Activated naive CD4-positive, alpha-beta T cell treated with anti-CD3 and anti-CD28 coated beads, Interleukin-2, amount 50 U/mL, for 72 hours (primary cell): Measurements from ENCODE around the gene BTN1A1. TPM values are rescaled to one million over a fixed set of nuclear protein-coding genes. Genes with fewer than 3 reads are reported as not detected.
"Not testable (repeated sequence)": the region's sequence is repeated elsewhere in the genome, so short reads cannot be mapped to it uniquely, and the experiment has no call there.

Experiments
- ATAC-seq, 2 donors: fragments of 150-1000 bp; cut with Tn5 transposase; 2 replicates each; pipeline ENCODE4 v1.10.0; 2021; ENCODE audit warnings: mild to moderate bottlenecking in 2 of 2, moderate library complexity in 2 of 2
- DNase-seq, 2 donors: peaks; one replicate each; pipeline ENCODE4 v3.0.0; 2021 to 2022; ENCODE audit warnings: low spot score in 2 of 2
- H3K27ac Mint-ChIP-seq, 2 donors: one replicate each; pipeline ENCODE4 v1.8.0; 2022; ENCODE audit warnings: mild to moderate bottlenecking in 2 of 2, mixed read lengths in 2 of 2
- H3K36me3 Mint-ChIP-seq, 2 donors: one replicate each; pipeline ENCODE4 v1.8.0; 2022; ENCODE audit warnings: mixed read lengths in 2 of 2
- H3K9me3 Mint-ChIP-seq, 2 donors: one replicate each; pipeline ENCODE4 v1.8.0; 2022; ENCODE audit warnings: mixed read lengths in 2 of 2
- total RNA-seq, 2 donors: library from RNA; stranded (reverse); gene quantifications; one replicate each; pipeline ENCODE4 v1.2.3, GENCODE V29; 2022

BTN1A1 gene
- total RNA-seq, 2 donors from 2014 or later = 0.16 TPM; not detected in 1

- H3K9me3 Mint-ChIP-seq = peaks cover 6 to 8% of the 10 kb centered on the region in 2 donors
- peaks cover 9% of the 10 kb centered on the region in 2 donors for H3K36me3 Mint-ChIP-seq
- no peak for DNase-seq
- no peak for ATAC-seq
- H3K27ac Mint-ChIP-seq = no peak overlapping the region
Measured at GRCh38 chr6:26491604-26492003, 8.5 kb upstream of the BTN1A1 start.

- peak; percentile 37 to 61 for ATAC-seq
- Mint-ChIP-seq H3K27ac (peak overlapping the region in 1 of 2 donors; percentile 63), H3K36me3 (no peaks in the 10 kb centered on the region)
Measured at GRCh38 chr6:26493258-26493657, 6.8 kb upstream of the BTN1A1 start.

GRCh38 chr6:26494117-26494516 lies 6.0 kb upstream of the BTN1A1 start:
- peak overlapping the region; percentile 41 to 63 for H3K27ac Mint-ChIP-seq
- no peak for ATAC-seq

More at GRCh38 chr6:26493258-26493657, 6.8 kb upstream of the BTN1A1 start:
- no peaks in the 10 kb centered on the region for H3K9me3 Mint-ChIP-seq
- no peak for DNase-seq

GRCh38 chr6:26495281-26495680 lies 4.8 kb upstream of the BTN1A1 start:
- Mint-ChIP-seq H3K36me3 (no peaks in the 10 kb centered on the region), H3K9me3 (no peaks in the 10 kb centered on the region), H3K27ac (no peak overlapping the region)
- no peak for ATAC-seq
- DNase-seq = no peak

More at GRCh38 chr6:26494117-26494516, 6.0 kb upstream of the BTN1A1 start:
- Mint-ChIP-seq H3K9me3 (no peaks in the 10 kb centered on the region), H3K36me3 (no peaks in the 10 kb centered on the region)
- no peak for DNase-seq

- no peaks in the 10 kb centered on the region for H3K9me3 Mint-ChIP-seq
- no peak overlapping the region for H3K27ac Mint-ChIP-seq
- H3K36me3 Mint-ChIP-seq = peaks cover 4 to 8% of the 10 kb centered on the region in 2 donors
- DNase-seq = no peak
- ATAC-seq = no peak
Measured at GRCh38 chr6:26497610-26498009, 2.5 kb upstream of the BTN1A1 start.

GRCh38 chr6:26501482-26501986 lies 1.4 kb downstream of the BTN1A1 start:
- DNase-seq (peak in 1 of 2 donors; percentile 37), ATAC-seq (peak; percentile 68 to 82)
- H3K36me3 Mint-ChIP-seq = peaks cover 4 to 8% of the 10 kb centered on the region in 2 donors
- H3K9me3 Mint-ChIP-seq = no peaks in the 10 kb centered on the region
- H3K27ac Mint-ChIP-seq = no peak overlapping the region

- Mint-ChIP-seq H3K9me3 (no peaks in the 10 kb centered on the region), H3K27ac (no peak overlapping the region), H3K36me3 (peaks cover 4 to 8% of the 10 kb centered on the region in 2 donors)
- DNase-seq (no peak), ATAC-seq (no peak)
Measured at GRCh38 chr6:26502165-26502564, 2.1 kb downstream of the BTN1A1 start.

GRCh38 chr6:26502626-26503025 lies 2.5 kb downstream of the BTN1A1 start:
- ATAC-seq (no peak), DNase-seq (no peak)
- H3K9me3 Mint-ChIP-seq = no peaks in the 10 kb centered on the region
- H3K36me3 Mint-ChIP-seq = peaks cover 4 to 8% of the 10 kb centered on the region in 2 donors
- H3K27ac Mint-ChIP-seq = no peak overlapping the region

- Mint-ChIP-seq H3K9me3 (no peaks in the 10 kb centered on the region), H3K36me3 (no peaks in the 10 kb centered on the region), H3K27ac (no peak overlapping the region)
- ATAC-seq = no peak
- no peak for DNase-seq
Measured at GRCh38 chr6:26507658-26508057, 7.6 kb downstream of the BTN1A1 start.

GRCh38 chr6:26511033-26511432 lies 10.9 kb downstream of the BTN1A1 start:
- not testable (repeated sequence) for ATAC-seq, H3K9me3 Mint-ChIP-seq, DNase-seq, H3K27ac Mint-ChIP-seq, H3K36me3 Mint-ChIP-seq

- ATAC-seq (no peak), DNase-seq (no peak)
- Mint-ChIP-seq H3K9me3 (no peaks in the 10 kb centered on the region), H3K27ac (no peak overlapping the region), H3K36me3 (no peaks in the 10 kb centered on the region)
Measured at GRCh38 chr6:26514984-26515383, 14.9 kb downstream of the BTN1A1 start.

GRCh38 chr6:26516481-26517427 lies 16.7 kb downstream of the BTN1A1 start:
- Mint-ChIP-seq H3K27ac (no peak overlapping the region), H3K9me3 (no peaks in the 10 kb centered on the region), H3K36me3 (no peaks in the 10 kb centered on the region)
- ATAC-seq (no peak), DNase-seq (no peak)

- Mint-ChIP-seq H3K9me3 (no peaks in the 10 kb centered on the region), H3K27ac (no peak overlapping the region), H3K36me3 (peaks cover 0 to 8% of the 10 kb centered on the region in 2 donors)
- no peak for DNase-seq
- no peak for ATAC-seq
Measured at GRCh38 chr6:26519359-26519758, 19.3 kb downstream of the BTN1A1 start.

GRCh38 chr6:26520237-26520849 lies 20.2 kb downstream of the BTN1A1 start:
- DNase-seq (peak in 1 of 2 donors; percentile 34), ATAC-seq (peak; percentile 27 to 56)
- Mint-ChIP-seq H3K9me3 (peaks cover 0 to 3% of the 10 kb centered on the region in 2 donors), H3K36me3 (peaks cover 0 to 8% of the 10 kb centered on the region in 2 donors), H3K27ac (peak overlapping the region; percentile 95 to 99)

GRCh38 chr6:26520850-26521599 lies 20.9 kb downstream of the BTN1A1 start:
- DNase-seq (peak; percentile 81 to 82), ATAC-seq (peak; percentile 81 to 84)
- H3K36me3 Mint-ChIP-seq = peaks cover 0 to 8% of the 10 kb centered on the region in 2 donors
- peak overlapping the region; percentile 99 to 100 for H3K27ac Mint-ChIP-seq
- peaks cover 0 to 3% of the 10 kb centered on the region in 2 donors for H3K9me3 Mint-ChIP-seq

GRCh38 chr6:26521600-26522391 lies 21.7 kb downstream of the BTN1A1 start:
- H3K36me3 Mint-ChIP-seq = peaks cover 0 to 8% of the 10 kb centered on the region in 2 donors
- ATAC-seq (peak; percentile 74 to 84), DNase-seq (peak; percentile 68 to 86)
- H3K9me3 Mint-ChIP-seq = peaks cover 0 to 3% of the 10 kb centered on the region in 2 donors
- H3K27ac Mint-ChIP-seq = peak overlapping the region; percentile 99 to 100
